ENCODE measurements around the gene TMPRSS2. TPM values are rescaled to one million over a fixed set of nuclear protein-coding genes. Genes with fewer than 3 reads are reported as not detected.

The TMPRSS2 gene
- total RNA-seq, 3 donors from 2014 or later: 32.1 to 56.6 TPM; not detected in 1

DNA sequence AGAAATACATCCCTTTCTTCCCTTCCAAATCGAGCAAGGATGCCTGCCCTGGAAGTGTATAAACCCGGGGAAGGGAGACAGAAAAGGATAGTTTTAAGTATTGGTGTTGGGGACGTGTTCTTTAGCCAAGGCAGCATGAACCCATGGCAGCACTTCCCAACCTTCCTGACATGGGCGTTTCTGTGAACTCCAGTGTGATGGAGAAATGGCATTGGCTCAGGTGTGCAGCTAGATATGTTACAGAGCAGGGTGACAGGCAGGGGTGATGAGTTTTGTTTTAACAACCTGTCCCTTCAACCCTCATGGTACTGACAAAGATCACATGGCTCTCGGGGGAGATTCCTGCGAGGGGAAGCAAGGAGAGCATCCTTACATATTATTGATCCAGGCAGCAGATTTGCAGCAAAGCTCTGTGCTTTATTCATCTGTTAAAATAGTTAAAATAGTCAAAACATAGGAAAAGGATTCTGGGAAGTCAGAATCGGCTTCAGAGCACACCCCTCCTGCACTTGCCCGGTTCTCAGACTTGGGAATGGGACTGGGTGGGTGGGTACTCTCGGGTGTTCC is 78.0 kb downstream of the TMPRSS2 start:
- H3K36me3 ChIP-seq: no peaks in the 10 kb centered on the region

GRCh38 chr21:41429305-41429704 is 78.7 kb downstream of the TMPRSS2 start:
- Histone ChIP-seq H3K27me3 (no peaks in the 10 kb centered on the region), H3K9me3 (no peaks in the 10 kb centered on the region), H3K4me3 (no peak overlapping the region), H3K27ac (no peak overlapping the region), H3K36me3 (no peaks in the 10 kb centered on the region), H3K4me1 (no peaks in the 10 kb centered on the region)
- no peak for TF ChIP-seq POLR2A (IDR thresholded peaks at IDR 0.05)
- no peak for TF ChIP-seq POLR2AphosphoS5 (IDR thresholded peaks at IDR 0.05)
- TF ChIP-seq CTCF (IDR thresholded peaks at IDR 0.05): no peak
- no peak for DNase-seq (ENCODE audit: low spot score in 2 of 2)
- intact Hi-C loops (cut with DNase I; ENCODE audit: low total_unique reads): no loop called here

More for the DNA sequence above, 78.0 kb downstream of the TMPRSS2 start:
- H3K4me3 ChIP-seq: no peak overlapping the region
- TF ChIP-seq POLR2A (IDR thresholded peaks at IDR 0.05) (no peak), CTCF (IDR thresholded peaks at IDR 0.05) (no peak), POLR2AphosphoS5 (IDR thresholded peaks at IDR 0.05) (no peak)
- H3K27ac ChIP-seq: no peak overlapping the region
- H3K27me3 ChIP-seq: no peaks in the 10 kb centered on the region
- H3K4me1 ChIP-seq: no peaks in the 10 kb centered on the region
- intact Hi-C loops (cut with DNase I; ENCODE audit: low total_unique reads): no loop called here
- no peak for DNase-seq (ENCODE audit: low spot score in 2 of 2)
- H3K9me3 ChIP-seq: peaks cover 0 to 3% of the 10 kb centered on the region in 2 donors

- Histone ChIP-seq H3K4me3 (no peak overlapping the region), H3K27ac (no peak overlapping the region), H3K9me3 (no peaks in the 10 kb centered on the region), H3K4me1 (no peaks in the 10 kb centered on the region), H3K36me3 (no peaks in the 10 kb centered on the region), H3K27me3 (no peaks in the 10 kb centered on the region)
- DNase-seq (ENCODE audit: low spot score in 2 of 2): no peak
- no peak for TF ChIP-seq POLR2A (IDR thresholded peaks at IDR 0.05)
- TF ChIP-seq CTCF (IDR thresholded peaks at IDR 0.05): no peak
- no peak for TF ChIP-seq POLR2AphosphoS5 (IDR thresholded peaks at IDR 0.05)
- intact Hi-C loops (cut with DNase I; ENCODE audit: low total_unique reads): no loop called here
These were observed 79.1 kb downstream of the TMPRSS2 start for GRCh38 chr21:41428847-41429246.

DNA sequence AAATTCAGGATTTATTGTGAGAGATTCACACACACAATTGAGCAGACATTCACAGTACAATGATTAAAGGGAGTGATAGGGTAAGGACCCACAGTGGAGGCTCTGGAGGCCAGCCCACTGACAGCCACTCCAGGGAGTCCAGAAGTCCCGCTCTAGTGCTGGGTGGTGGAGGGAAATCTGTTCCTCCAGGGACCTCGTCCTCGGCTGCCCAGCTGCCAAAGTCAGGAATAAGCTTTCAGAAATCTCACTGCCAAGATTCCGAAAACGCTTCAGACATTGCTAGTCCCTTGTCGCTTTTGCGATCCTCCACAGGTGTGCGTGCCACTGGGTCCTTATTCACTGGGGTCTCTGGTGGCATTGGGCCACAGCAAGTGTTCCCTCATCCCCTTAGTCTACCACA is 79.6 kb downstream of the TMPRSS2 start:
- no peak for TF ChIP-seq POLR2AphosphoS5 (IDR thresholded peaks at IDR 0.05)
- no peak for TF ChIP-seq POLR2A (IDR thresholded peaks at IDR 0.05)
- TF ChIP-seq CTCF (IDR thresholded peaks at IDR 0.05): no peak
- no peaks in the 10 kb centered on the region for H3K4me1 ChIP-seq
- H3K27ac ChIP-seq: no peak overlapping the region
- H3K4me3 ChIP-seq: no peak overlapping the region
- DNase-seq (ENCODE audit: low spot score in 2 of 2): no peak
- H3K27me3 ChIP-seq: no peaks in the 10 kb centered on the region
- H3K9me3 ChIP-seq: no peaks in the 10 kb centered on the region
- H3K36me3 ChIP-seq: no peaks in the 10 kb centered on the region
- intact Hi-C loops (cut with DNase I; ENCODE audit: low total_unique reads): no loop called here

- intact Hi-C loops (cut with DNase I; ENCODE audit: low total_unique reads): no loop called here
- TF ChIP-seq POLR2A (IDR thresholded peaks at IDR 0.05) (no peak), CTCF (IDR thresholded peaks at IDR 0.05) (no peak), POLR2AphosphoS5 (IDR thresholded peaks at IDR 0.05) (no peak)
- Histone ChIP-seq H3K9me3 (no peaks in the 10 kb centered on the region), H3K36me3 (no peaks in the 10 kb centered on the region), H3K27ac (no peak overlapping the region), H3K4me1 (no peaks in the 10 kb centered on the region), H3K27me3 (no peaks in the 10 kb centered on the region), H3K4me3 (no peak overlapping the region)
- no peak for DNase-seq (ENCODE audit: low spot score in 2 of 2)
These were observed 80.4 kb downstream of the TMPRSS2 start for GRCh38 chr21:41427556-41427955.

All from breast epithelium (tissue), 4 donors.